GM19395 (cell line): ENCODE data around the gene SYT17.

Experiments used
- ATAC-seq: cut with Tn5 transposase; IDR thresholded peaks from one replicate; pipeline ENCODE4 v1.9.1; 2021; ENCODE audit warnings: mild to moderate bottlenecking, moderate library complexity; ENCODE audit not compliant: unreplicated experiment

Gene SYT17

GRCh38 chr16:19213885-19214284 lies 45.8 kb downstream of the SYT17 start:
- no peak for ATAC-seq

GRCh38 chr16:19215705-19216104 lies 47.7 kb downstream of the SYT17 start:
- no peak for ATAC-seq

- no peak for ATAC-seq
Measured at GRCh38 chr16:19218581-19218980, 50.5 kb downstream of the SYT17 start.

- ATAC-seq: no peak
Measured at GRCh38 chr16:19219836-19220235, 51.8 kb downstream of the SYT17 start.

GRCh38 chr16:19223235-19224170 lies 55.5 kb downstream of the SYT17 start:
- ATAC-seq: no peak

GRCh38 chr16:19225651-19226050 lies 57.6 kb downstream of the SYT17 start:
- ATAC-seq: no peak

GRCh38 chr16:19227643-19228042 lies 59.6 kb downstream of the SYT17 start:
- no peak for ATAC-seq

GRCh38 chr16:19228052-19228451 lies 60.0 kb downstream of the SYT17 start:
- ATAC-seq: no peak

- no peak for ATAC-seq
Measured at GRCh38 chr16:19228575-19228974, 60.5 kb downstream of the SYT17 start.

- no peak for ATAC-seq
Measured at GRCh38 chr16:19230575-19230974, 62.5 kb downstream of the SYT17 start.

- no peak for ATAC-seq
Measured at GRCh38 chr16:19231881-19232280, 63.8 kb downstream of the SYT17 start.

- no peak for ATAC-seq
Measured at GRCh38 chr16:19232988-19233387, 64.9 kb downstream of the SYT17 start.

- no peak for ATAC-seq
Measured at GRCh38 chr16:19235478-19235877, 67.4 kb downstream of the SYT17 start.

GRCh38 chr16:19235886-19236285 lies 67.8 kb downstream of the SYT17 start:
- no peak for ATAC-seq

- ATAC-seq: no peak
Measured at GRCh38 chr16:19236561-19237209, 68.6 kb downstream of the SYT17 start.

GRCh38 chr16:19238406-19238805 lies 70.4 kb downstream of the SYT17 start:
- ATAC-seq: no peak

GRCh38 chr16:19239511-19240155 lies 71.6 kb downstream of the SYT17 start:
- ATAC-seq: no peak

GRCh38 chr16:19240494-19240893 lies 72.5 kb downstream of the SYT17 start:
- ATAC-seq: no peak

- no peak for ATAC-seq
Measured at GRCh38 chr16:19241512-19241911, 73.5 kb downstream of the SYT17 start.

GRCh38 chr16:19242186-19242585 lies 74.1 kb downstream of the SYT17 start:
- no peak for ATAC-seq

GRCh38 chr16:19242987-19243575 lies 75.0 kb downstream of the SYT17 start:
- no peak for ATAC-seq
